ENCODE measurements around the gene TTBK2.

Gene TTBK2

DNA sequence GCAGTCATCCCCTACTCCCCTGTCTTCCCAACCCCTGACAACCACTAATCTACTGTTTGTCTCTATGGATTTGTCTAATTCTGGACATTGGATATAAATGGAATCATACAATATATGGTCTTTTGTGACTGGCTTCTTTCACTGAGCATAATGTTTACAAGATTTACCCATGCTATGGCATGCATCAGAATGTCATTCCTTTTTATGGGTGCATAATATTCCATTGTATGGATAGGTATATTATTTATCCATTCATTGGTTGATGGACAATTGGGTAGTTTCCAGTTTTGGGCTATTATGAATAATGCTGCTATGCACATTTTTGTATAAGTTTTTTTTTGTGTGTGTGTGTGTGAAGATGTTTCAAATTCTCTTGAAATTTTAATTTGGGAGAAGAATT is 16.6 kb upstream of the TTBK2 start:
- DNase-seq (ENCODE audit: low read depth): no peak
- H3K4me3 ChIP-seq (ENCODE audit: low read depth, low read length): no peak overlapping the region
- TF ChIP-seq, protein P1, sequence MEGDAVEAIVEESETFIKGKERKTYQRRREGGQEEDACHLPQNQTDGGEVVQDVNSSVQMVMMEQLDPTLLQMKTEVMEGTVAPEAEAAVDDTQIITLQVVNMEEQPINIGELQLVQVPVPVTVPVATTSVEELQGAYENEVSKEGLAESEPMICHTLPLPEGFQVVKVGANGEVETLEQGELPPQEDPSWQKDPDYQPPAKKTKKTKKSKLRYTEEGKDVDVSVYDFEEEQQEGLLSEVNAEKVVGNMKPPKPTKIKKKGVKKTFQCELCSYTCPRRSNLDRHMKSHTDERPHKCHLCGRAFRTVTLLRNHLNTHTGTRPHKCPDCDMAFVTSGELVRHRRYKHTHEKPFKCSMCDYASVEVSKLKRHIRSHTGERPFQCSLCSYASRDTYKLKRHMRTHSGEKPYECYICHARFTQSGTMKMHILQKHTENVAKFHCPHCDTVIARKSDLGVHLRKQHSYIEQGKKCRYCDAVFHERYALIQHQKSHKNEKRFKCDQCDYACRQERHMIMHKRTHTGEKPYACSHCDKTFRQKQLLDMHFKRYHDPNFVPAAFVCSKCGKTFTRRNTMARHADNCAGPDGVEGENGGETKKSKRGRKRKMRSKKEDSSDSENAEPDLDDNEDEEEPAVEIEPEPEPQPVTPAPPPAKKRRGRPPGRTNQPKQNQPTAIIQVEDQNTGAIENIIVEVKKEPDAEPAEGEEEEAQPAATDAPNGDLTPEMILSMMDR (IDR thresholded peaks at IDR 0.05; ENCODE audit: low read depth, low read length, missing control alignments): no peak

DNA sequence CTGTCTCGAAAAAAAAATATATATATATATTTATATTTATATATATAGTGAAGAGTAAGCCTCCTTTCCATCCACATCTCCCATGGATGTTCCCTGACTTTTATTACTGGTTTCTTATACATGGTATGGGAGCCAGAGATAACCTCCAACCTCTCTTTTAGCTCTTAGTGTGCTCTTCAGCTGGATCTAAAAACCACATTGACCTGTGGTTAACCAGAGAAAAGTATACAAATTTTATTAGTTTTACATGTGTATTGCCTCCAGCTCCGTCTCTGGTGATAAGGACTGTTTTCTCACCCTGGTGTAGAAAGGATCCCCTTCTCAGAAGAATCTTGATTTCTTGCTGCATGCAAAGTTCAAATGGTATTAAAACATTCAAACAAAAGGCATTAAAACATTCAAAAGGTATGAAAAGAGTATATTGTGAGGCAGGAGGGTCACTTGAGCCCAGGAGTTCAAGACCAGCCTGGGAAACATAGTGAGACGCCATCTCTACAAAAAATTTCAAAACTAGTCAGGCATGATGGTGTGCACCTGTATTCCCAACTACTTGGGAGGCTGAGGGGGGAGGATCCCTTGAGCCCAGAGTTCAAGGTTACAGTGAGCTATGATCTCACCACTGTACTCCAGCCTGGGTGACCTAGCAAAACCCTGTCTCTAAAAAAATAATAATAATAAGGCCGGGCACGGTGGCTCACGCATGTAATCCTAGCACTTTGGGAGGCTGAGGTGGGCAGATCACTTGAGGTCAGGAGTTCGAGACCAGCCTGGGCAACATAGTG is 13.5 kb upstream of the TTBK2 start:
- TF ChIP-seq, protein P1 (IDR thresholded peaks at IDR 0.05; ENCODE audit: low read depth, low read length, missing control alignments): no peak
- H3K4me3 ChIP-seq (ENCODE audit: low read depth, low read length): no peak overlapping the region
- DNase-seq (ENCODE audit: low read depth): no peak

DNA sequence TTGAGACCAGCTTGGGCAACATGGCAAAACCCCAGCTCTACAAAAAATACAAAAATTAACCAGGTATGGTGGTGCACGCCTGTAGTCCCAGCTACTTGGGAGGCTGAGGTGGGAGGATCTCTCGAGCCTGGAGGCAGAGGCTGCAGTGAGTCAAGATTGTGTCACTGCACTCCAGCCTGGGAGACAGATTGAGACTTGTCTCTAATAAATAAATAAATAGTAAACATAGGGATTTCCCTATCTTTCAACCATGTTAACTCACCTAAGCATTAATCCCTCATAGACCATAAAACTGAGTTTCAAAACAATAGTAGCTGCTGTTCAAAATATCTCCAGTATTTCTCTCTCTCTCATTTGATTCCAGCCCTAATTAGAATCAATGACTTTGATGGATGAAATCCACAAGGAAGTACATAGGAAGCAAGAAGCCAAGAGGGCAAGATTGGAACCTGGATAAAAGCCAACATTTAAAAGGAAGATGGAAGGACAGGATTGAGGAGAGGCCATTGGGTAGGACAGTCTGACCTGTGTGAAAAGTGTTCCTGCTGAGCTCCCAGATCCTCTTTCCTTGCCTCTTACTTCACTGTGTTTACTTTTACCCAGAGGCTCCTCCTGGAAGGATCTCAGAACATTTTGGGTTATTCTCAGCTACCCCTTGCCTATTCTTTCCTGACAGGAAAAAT is 12.4 kb upstream of the TTBK2 start:
- DNase-seq (ENCODE audit: low read depth): no peak
- TF ChIP-seq, protein P1 (IDR thresholded peaks at IDR 0.05; ENCODE audit: low read depth, low read length, missing control alignments): no peak

DNA sequence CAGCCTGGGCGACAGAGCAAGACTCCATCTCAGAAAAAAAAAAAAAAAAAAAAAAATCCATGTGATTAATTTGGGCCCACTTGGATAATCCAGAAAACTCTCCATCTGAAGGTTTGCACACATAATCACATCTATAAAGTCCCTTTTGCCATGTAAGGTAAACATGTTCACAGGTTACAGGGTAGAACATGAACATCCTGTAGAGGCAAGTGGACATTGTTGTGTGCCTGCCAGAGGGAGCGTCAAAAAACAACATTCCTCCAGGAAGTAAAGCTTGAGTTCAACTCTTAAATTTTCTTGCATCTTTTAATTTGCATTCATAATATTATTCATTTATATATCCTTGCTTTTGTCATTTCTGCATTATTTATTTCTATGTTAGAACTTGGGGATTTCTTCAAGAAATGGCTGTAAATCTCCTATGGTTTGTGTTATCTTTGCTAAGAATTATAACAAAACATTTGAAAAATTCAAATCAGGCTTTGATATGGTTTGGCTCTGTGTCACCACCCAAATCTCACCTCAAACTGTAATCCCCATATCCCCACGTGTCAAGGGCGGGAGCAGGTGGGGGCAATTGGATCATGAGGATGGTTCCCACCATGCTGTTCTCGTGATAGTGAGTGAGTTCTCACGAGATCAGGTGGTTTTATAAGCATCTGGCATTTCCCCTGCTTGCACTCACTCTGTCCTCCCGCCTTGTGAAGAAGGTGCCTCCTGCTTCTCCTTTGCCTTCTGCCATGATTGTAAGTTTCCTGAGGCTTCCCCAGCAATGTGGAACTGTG is 11.3 kb upstream of the TTBK2 start:
- no peak for DNase-seq (ENCODE audit: low read depth)
- TF ChIP-seq, protein P1 (IDR thresholded peaks at IDR 0.05; ENCODE audit: low read depth, low read length, missing control alignments): no peak
- no peak overlapping the region for H3K4me3 ChIP-seq (ENCODE audit: low read depth, low read length)

More for the DNA sequence above, 12.4 kb upstream of the TTBK2 start:
- H3K4me3 ChIP-seq (ENCODE audit: low read depth, low read length): no peak overlapping the region

DNA sequence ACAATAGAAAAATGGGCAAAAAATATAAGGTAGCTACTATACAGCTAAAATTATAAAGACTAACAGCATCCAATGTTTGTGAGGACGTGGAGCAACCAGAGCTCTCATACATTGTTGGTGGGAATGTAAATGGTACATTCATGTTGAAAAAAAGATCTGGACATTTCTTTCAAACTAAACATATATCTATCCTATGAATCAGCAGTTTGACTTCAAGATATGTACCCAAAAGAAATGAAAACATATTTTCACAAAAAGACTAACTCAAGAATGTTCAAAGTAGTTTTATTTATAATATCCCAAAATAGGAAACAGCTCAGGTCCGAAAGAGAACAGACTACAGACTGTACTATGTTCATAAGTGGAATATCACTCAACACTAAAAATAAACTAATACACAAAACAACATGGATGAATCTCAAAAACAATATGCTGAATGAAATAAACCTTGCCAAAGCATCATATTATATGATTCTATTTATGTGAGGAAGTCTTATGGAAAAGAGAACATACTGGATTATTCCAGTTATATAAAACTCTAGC is 8.8 kb upstream of the TTBK2 start:
- TF ChIP-seq, protein P1 (IDR thresholded peaks at IDR 0.05; ENCODE audit: low read depth, low read length, missing control alignments): no peak
- DNase-seq (ENCODE audit: low read depth): no peak
- H3K4me3 ChIP-seq (ENCODE audit: low read depth, low read length): no peak overlapping the region

DNA sequence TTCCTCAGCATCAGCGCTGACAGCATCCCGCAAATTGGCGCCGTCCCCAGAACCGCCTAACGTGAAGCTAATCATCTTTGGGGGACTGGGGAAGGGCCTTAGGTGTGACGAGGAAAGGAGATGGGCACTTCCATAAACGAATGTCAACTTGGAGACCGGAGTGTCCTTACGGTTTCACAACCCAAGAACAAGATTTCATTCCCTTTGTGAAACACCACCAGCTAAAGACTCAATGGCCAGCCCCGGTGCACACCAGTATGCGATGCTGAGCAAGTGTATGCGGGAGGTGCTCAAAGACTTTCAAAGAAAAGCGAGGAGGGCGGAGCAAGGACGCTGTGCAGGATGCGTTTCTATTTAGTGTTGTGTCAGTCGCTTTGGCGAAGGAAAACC is 759 bp upstream of the TTBK2 start:
- H3K4me3 ChIP-seq (ENCODE audit: low read depth, low read length): peak overlapping the region; percentile 63
- TF ChIP-seq, protein P1 (IDR thresholded peaks at IDR 0.05; ENCODE audit: low read depth, low read length, missing control alignments): no peak
- no peak for DNase-seq (ENCODE audit: low read depth)

All from GM12864 (cell line).